GM12878 (cell line): ENCODE results near the gene SLC12A3.

Experiments
- CTCF ChIP-seq, 3 experiments: IDR thresholded peaks in 2 of 3; conservative IDR thresholded peaks in 1 of 3; 2 replicates each; pipeline ENCODE4 v1.5.1; 2011; ENCODE audit warnings: low read depth in 3 of 3, low read length in 3 of 3, mild to moderate bottlenecking in 3 of 3, control low read depth in 2 of 3, moderate library complexity in 2 of 3, inconsistent platforms in 1 of 3, mixed read lengths in 1 of 3; ENCODE audit not compliant: control insufficient read depth in 2 of 3, insufficient read depth in 1 of 3; ENCODE audit errors: extremely low read depth in 1 of 3
- EP300 ChIP-seq, 2 experiments: fragments of 150-350 bp in 1 of 2; IDR thresholded peaks; 2 replicates each; pipeline ENCODE4 v1.6.1; 2011 to 2012; ENCODE audit warnings: low read depth in 2 of 2, low read length in 2 of 2, borderline replicate concordance in 1 of 2, improper control_type of control experiment in 1 of 2, inconsistent platforms in 1 of 2; ENCODE audit not compliant: control insufficient read depth in 1 of 2
- POLR2A ChIP-seq: IDR thresholded peaks from 2 replicates; pipeline ENCODE4 v1.6.1; 2011; ENCODE audit warnings: low read depth, mild to moderate bottlenecking, low read length
- POLR2AphosphoS5 ChIP-seq: IDR thresholded peaks from 2 replicates; pipeline ENCODE4 v1.6.1; 2011; ENCODE audit warnings: mild to moderate bottlenecking, low read length, inconsistent platforms
- STAT3 ChIP-seq: IDR thresholded peaks from 2 replicates; pipeline ENCODE4 v1.6.1; 2011; ENCODE audit warnings: low read depth, low read length, improper control_type of control experiment
- ZZZ3 ChIP-seq: IDR thresholded peaks from 2 replicates; pipeline ENCODE4 v1.6.1; 2011; ENCODE audit warnings: low read depth; ENCODE audit not compliant: control insufficient read depth, insufficient read length

GRCh38 chr16:56883586-56883985 is 18.6 kb downstream of the SLC12A3 start:
- TF ChIP-seq POLR2AphosphoS5 (no peak), POLR2A (no peak), ZZZ3 (no peak), STAT3 (no peak), CTCF (IDR thresholded peaks at IDR 0.05 in 2 of 3, conservative IDR thresholded peaks at IDR 0.05 in 1 of 3; ENCODE audit: control insufficient read depth in 2 of 3, extremely low read depth in 1 of 3, insufficient read depth in 1 of 3, low read depth in 3 of 3, low read length in 3 of 3) (no peak), EP300 (IDR thresholded peaks at IDR 0.05; ENCODE audit: borderline replicate concordance in 1 of 2, control insufficient read depth in 1 of 2, low read depth in 2 of 2, low read length in 2 of 2) (no peak)
